GM19397 (cell line): ENCODE data around the gene PPIH.
"Not testable (repeated sequence)": the region's sequence is repeated elsewhere in the genome, so short reads cannot be mapped to it uniquely, and the experiment has no call there.

Experiments
- ATAC-seq: cut with Tn5 transposase; IDR thresholded peaks from one replicate; pipeline ENCODE4 v1.9.1; 2021; ENCODE audit warnings: mild to moderate bottlenecking, moderate library complexity; ENCODE audit not compliant: unreplicated experiment

PPIH gene

DNA sequence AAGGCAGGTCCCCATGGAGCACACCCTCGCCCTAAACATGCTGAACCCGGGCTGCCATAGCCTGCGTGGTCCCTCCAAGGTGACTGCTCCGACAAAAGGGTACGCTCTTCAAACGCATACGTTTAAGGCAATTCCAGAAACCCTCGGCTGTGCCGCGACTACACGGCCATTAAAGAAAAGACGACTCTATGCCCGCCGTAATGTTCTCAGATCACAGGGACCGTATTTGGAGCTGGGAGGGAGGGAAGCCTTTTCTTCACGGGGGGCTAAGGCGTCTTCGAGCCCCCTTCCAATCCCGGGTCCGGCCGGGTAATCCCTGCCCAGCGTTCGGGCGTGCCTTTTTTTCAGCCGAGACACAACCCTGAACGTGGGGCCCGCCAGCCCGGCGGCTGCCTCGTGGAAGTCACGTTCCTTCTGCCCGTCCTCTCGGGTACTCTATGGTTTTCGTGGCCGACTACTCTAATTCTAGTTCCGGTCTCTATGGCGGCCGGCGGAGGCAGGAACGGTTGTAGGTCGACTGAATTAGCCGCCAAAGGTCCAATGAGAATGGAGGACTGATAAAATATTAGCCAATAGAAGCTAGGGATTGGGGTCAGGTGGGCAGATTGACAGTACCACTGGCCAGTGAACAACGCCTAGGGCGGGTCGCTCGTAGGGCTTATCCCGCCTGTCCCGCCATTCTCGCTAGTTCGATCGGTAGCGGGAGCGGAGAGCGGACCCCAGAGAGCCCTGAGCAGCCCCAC lies 23.7 kb downstream of the PPIH start, which contains the start of gene YBX1:
YBX1 (plus strand) TSS at position 678 of the 743 bp plus-strand sequence. CDS start 148 bp downstream, outside the sequence.
- peak; percentile 80 for ATAC-seq

DNA sequence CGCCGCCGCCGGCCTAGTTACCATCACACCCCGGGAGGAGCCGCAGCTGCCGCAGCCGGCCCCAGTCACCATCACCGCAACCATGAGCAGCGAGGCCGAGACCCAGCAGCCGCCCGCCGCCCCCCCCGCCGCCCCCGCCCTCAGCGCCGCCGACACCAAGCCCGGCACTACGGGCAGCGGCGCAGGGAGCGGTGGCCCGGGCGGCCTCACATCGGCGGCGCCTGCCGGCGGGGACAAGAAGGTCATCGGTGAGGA lies 24.2 kb downstream of the PPIH start:
- not testable (repeated sequence) for ATAC-seq

DNA sequence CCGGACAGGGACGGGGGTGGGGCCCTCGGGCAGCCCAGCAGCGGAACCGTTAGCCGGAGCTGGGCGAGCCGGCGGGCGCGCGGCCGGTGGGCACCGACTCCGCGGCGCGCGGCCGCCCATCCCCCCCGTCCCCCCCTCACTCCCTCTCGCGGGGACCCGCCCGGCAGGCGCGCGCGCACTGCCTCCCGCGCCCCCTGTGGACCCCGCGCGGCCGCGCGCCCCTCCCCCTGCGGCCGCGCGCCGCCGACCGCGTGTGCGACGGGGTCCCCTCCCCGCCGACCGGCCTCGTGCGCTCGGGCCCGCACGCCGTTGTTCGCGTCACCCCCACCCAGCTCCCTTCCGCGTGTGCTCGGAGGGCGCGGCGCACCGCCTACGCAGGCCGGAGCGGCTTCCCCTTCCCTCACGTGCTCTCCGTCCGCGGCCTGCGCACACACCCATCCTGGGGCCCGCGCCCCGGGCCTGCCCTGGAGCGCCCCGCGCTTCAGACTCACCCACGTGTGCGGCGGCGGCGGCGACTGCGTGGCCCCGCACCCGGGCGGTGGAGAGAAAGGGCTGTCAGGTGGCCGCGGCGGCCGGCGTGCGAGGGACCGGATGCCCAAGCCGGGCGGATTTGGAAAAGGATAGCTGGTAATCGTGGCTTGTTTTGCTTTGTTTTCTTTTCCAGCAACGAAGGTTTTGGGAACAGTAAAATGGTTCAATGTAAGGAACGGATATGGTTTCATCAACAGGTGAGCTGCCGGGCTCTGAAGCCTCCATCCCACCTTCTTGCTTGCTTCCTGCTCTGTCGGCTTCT lies 24.7 kb downstream of the PPIH start:
- peak; percentile 52 for ATAC-seq

DNA sequence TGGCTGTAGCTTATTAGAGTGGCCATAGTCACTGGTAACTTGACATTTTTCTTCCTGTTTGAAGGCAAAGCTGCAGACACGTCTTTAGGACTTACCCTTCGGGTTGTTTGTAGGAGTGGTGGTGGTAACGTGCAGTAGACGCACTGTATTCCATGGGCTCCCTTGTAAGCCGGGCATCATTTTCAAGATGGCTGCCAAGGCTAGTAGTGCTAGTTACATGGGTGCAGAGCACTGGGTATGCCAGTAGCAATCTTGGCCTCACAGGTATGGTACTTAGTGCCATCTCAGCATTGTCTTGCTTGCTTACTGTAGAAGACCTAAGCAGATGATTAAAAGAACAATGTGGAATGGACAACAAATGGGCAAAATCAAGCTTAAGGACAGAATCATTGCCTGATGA lies 25.9 kb downstream of the PPIH start:
- ATAC-seq = no peak

DNA sequence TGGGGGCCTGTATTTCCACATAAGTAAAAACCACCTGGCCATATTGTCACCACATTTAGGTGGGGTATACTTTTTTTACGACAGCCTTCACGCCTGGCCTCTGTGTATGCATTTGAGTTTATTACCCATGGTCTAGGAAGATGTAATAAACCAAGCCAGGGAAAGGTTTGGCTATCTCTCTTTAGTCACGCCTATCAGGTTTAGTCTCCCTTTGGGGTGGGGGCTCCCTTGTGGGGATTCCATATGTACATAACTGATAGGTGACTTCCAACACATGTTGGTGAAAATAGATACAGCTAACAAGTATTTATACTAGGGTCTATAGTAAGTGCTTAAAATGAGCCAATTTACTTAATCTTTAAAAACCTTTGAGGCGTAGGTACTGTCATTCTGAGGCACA lies 28.2 kb downstream of the PPIH start:
- ATAC-seq = no peak

DNA sequence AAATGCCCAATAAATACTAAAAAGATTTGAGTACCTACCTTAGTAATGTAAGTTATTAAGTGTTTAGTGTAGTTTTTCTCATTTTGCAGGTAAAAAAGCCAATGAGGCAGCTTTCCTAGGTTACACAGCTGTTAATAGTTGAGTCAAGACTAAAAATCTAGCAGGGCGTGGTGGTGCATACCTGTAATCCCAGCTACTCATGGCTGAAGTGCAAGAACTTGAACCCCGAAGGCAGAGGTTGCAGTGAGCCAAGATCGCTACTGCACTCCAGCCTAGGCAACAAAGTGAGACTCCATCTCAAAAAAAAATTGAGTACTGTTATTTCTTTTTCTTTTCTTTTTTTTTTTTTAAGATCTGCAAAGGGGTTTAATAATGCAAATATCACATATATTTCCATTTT lies 31.7 kb downstream of the PPIH start:
- ATAC-seq = no peak

DNA sequence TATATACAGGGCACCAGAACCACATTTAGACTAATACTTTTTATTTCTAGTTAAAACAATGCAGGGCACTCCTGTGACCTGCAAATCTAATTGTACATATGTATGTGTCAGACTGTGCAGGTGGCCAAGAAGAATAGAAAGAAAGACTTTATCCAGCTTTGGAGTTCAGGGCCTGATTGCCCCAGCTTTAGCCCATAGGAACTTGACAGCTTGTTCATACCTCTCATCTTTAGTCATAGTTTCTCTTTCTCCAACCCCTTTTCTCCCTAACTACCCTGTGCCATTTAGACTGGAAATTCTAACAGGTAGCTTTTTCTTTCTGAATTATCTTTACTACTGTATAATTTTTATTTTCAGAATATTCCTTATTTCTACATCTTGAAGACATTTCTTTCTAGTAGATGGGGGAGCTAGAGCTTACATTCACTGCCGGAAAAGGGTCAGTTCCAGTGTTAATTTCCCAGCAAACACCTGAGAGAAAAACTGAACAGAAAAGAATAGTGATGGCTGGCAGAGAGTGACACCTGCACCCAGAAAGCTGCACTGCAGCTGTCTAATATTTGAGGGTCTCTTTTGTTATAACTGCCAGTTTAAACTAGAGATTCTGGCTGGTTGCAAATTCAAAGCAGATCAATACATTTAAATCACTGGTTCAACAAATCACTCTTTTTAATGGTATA lies 32.4 kb downstream of the PPIH start:
- no peak for ATAC-seq

DNA sequence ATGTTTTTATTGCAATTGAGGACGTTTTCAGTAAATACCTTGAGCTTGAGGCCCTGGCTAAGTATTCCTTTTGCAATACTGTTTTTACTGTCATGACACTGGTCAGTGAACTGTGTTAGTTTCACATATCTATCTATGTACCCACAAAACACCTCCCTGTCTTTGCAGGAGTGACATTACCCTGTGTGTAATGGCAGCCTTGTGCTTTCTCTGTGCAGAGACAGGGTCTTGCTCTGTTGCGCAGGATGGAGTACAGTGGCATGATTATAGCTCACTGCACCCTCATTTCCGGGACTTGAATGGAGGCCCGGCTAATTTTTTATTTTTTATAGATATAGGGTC lies 32.9 kb downstream of the PPIH start:
- ATAC-seq = no peak

DNA sequence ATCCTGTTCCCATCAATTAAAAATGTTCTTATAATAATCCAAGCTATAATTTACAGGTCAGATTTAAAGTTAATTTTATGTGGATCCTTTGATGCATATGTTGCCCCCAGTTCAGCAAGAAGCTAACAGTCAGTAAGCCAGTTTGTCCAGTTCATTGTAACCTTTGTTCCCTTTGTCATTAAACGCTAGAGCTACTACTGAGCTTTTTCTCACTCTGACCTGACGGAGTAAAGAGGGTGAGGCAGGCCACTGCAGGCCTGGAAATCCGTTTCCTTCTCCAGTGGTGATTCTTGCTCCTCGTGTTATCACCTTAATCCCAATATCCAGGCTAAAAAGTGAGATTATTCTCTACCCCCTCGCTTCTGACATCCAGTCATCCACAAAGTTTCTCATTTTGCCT lies 34.2 kb downstream of the PPIH start:
- ATAC-seq = no peak

DNA sequence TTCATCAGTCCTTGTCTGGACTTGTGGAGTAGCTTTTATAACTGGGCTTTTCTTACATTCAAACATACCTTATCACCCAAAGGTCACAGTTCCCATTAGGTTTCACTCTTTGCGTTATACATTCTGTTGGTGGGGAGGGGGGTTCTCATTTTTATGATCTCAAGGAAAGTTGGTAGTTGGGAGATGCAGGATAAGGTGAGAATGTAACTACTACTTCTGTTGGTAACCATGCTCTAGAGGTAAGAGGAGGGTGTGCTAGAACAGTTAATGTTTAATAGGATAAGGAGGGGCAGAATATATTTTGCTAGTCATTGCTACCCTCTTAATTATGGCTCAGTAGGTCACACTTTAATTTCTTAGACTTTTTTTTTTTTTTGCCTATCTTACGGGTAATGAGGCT lies 34.7 kb downstream of the PPIH start:
- ATAC-seq = no peak

DNA sequence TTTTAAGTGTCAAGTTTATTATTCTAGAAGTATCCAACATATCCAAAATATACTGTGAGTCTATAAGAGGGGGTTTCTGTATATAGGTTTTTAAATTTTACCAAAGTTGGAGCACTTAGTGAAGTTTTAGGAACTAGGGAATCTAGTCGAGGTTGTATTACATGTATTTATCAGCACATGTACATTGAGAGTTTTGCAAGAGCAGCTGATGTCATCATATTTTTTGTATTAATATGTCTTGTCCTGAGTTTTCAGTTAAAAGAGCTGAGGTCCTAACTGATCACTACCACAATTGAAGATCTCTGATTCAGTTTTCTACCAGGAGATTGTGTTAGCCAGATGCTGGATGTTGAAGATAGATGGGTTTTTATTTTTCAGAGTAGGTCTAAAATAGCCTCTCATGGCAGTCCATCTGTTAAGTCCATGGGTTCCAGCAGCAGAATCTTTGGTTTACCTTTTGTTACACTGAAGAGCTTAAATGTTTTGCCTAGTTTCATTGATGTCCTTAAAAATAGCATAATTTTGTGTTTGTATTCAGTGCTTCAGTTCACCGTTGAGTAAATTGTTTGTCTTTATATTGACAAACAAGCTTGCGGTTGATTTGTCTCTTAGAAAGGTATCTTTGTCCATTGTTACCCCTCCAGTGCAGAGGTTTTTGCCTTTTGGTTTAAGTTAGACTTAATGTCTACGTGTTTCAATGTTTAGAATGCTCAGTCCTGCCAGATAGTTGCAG lies 40.0 kb downstream of the PPIH start:
- ATAC-seq = no peak

DNA sequence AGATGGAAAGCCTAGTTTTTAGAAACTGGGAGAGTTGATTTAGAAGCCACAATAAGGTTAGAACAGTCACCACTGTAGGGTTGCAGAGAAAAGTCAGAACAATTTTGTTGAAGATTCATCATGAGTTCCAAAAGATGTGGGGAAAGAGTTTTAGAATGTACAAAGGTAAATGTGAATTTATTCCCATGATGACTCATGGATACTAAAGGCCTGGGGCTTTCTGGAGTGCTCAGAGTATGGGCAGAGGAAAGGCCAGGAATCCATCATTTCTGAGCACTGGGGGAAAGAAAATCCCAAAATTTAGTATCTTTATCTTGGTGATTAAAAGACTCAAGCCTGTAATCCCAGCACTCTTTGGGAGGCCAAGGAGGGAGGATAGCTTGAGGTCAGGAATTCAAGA lies 41.8 kb downstream of the PPIH start:
- no peak for ATAC-seq

DNA sequence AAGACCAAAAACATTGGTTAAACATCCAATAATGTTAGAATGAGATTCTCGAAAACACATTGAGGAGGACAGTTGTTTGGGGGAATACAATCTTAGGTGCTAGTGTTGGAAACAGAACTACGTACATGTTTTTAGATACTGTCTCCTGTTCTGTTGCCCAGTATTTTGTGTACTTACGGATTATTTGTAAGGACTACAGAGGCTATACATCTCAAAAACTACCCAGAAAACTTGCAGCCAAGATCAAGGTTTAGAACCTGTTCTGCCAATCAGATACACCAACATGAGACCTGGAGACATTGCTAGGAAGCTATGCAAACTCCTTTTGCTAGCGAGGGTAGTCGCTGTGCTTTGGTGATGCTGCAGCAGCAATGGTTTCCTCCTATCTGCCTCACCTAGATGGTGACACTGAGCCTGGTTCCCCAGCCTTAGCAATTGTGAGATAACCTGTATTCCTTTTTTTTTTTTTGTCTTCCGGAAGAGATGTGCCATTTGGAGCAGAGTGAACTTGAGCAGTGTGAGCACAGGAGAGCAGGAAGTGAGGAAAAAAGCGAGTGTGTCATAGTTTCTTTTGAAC lies 45.8 kb downstream of the PPIH start:
- no peak for ATAC-seq

DNA sequence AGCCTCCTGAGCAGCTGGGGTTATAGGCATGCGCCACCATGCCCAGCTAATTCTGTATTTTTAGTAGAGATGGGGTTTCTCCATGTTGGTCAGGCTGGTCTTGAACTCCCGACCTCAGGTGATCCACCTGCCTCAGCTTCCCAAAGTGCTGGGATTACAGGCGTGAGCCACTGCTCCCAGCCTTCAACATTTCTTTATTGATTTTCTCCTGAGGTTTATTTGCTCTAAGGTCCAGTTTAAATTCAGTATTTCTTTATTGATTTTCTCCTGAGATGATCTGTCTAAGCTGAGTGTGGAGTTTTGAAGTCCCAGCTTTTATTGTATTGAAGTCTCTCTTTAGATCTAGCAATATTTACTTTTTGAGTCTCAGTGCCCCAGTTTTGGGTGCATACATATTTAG lies 54.6 kb downstream of the PPIH start:
- ATAC-seq = not testable (repeated sequence)

DNA sequence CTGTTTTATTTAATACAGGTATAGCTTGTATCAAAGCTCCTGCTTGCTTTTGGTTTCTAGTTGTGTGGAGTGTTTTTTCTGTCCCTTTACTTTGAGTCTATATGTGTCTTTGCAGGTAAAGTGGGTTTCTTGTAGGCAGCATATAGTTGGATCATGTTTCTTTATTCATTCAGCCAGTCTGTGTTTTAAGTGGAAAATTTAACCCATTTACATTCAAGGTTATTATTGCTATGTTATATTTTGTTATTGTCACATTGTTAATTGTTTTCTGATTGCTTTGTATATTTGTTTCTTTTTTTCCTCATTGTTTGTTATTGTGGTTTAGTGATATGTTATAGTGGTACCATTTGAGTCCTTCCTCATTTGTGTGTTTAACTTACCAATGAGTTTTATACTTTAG lies 55.1 kb downstream of the PPIH start:
- ATAC-seq = no peak

DNA sequence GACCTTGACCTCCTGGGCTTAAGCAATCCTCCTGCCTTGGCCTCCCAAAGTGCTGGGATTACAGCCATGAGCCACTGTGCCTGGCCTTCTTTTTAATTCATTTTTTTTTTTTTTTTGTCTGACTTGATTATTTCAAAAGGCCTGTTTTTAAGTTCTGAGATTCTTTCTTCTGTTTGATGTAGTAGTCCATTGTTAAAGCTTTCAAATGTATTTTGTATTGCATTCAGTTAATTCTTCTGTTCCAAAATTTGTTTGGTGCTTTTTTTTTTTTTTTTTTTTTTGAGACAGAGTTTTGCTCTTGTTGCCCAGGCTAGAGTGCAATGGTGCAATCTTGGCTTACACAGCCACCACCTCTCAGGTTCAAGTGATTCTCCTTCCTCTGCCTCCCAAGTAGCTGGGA lies 56.2 kb downstream of the PPIH start:
- ATAC-seq = not testable (repeated sequence)

DNA sequence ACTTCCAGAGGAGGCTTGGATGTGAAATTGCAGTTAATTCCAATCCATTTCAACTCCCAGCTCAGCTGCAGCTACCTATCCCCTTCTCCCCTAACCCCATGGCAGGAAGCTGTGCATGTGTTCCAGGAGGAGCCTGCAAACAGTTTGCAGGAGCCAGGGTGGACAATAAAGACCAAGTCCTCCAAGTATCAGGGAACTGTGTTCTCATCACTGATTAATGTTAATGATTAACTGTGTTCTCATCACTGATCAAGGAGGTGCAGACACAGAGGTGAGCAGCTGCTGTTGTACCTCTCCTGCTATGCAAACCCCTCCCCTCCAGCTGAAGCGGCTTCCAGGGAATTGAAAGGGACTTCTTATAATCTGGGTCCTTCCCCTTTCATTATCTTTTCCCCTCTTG lies 62.6 kb downstream of the PPIH start:
- ATAC-seq = no peak

DNA sequence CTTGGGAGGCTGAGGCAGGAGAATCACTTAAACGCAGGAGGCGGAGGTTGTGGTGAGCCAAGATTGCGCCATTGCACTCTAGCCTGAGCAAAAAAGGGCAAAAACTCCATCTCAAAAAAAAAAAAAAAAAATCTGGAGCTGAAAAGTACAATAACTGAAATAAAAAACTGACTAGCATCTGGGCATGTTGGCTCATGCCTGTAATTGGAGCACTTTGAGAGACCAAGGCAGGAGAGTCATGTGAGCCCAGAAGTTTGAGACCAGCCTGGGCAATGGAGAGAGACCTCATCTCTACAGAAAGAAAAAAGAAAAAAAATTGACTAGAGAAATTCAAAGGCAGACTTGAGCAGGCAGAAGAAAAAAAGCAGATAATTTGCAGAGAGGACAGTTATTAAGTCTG lies 63.7 kb downstream of the PPIH start:
- ATAC-seq = no peak

DNA sequence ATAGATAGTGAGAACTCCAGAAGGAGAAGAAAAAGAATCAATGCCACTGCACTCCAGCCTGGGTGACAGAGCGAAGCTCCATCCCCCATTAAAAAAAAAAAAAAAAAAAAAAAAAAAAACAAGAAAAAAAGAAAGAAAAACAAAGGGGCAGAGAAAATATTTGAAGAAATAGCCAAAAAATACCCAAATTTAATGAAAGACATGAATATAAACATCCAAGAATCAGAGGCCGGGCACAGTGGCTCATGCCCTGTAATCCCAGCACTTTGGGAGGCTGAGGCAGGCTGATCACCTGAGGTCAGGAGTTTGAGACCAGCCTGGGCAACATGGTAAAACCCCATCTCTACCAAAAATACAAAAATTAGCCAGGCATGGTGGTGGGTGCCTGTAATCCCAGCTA lies 64.2 kb downstream of the PPIH start:
- ATAC-seq = not testable (repeated sequence)

DNA sequence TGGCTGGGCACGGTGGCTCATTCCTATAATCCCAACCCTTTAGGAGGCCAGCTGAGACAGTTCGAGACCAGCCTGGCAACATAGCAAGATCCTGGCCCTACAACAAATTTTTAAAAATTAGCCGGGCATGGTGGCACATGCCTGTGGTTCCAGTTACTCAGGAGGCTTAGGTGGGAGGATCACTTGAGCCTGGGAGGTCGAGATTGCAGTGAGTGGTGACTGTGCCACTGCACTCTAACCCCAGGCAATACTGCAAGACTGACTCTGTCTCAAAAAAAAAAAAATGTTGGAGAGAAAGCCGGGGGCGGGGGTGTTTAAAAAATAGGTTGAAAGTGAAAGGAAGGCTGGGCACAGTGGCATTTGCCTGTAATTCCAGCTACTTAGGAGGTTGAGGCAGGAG lies 65.3 kb downstream of the PPIH start:
- no peak for ATAC-seq

DNA sequence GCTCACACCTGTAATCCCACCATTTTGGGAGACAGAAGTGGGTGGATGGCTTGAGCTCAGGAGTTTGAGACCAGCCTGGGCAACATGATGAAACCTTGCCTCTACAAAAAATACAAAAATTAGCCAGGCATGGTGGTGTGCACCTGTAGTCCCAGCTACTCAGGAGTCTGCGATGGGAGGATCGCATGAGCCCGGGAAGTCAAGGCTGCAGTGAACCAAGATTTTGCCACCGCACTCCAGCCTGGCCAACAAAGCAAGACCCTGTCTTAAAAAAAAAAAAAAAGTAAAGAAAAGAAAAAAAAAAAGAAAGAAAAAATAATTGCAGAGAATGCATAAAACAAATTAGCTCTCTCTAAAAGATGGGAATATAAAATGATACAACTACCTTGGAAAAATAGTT lies 67.6 kb downstream of the PPIH start:
- ATAC-seq = not testable (repeated sequence)
